ENCODE data around the gene CNTNAP2. TPM values are rescaled to one million over a fixed set of nuclear protein-coding genes. Genes with fewer than 3 reads are reported as not detected.

CNTNAP2 gene
- total RNA-seq, 1 donor: under 0.01 TPM

- no peak for DNase-seq (ENCODE audit: low read depth)
- TF ChIP-seq CTCF (IDR thresholded peaks at IDR 0.05; ENCODE audit: insufficient read depth, low read length): no peak
- no peak overlapping the region for H3K4me3 ChIP-seq (ENCODE audit: low read depth, low read length)
Observed at GRCh38 chr7:147240468-147240867, 1123.9 kb downstream of the CNTNAP2 start.

- TF ChIP-seq CTCF (IDR thresholded peaks at IDR 0.05; ENCODE audit: insufficient read depth, low read length): peak; percentile 39
- H3K4me3 ChIP-seq (ENCODE audit: low read depth, low read length): no peak overlapping the region
- peak; percentile 5 for DNase-seq (ENCODE audit: low read depth)
Observed at GRCh38 chr7:147245274-147245673, 1128.7 kb downstream of the CNTNAP2 start.

- no peak for DNase-seq (ENCODE audit: low read depth)
- no peak for TF ChIP-seq CTCF (IDR thresholded peaks at IDR 0.05; ENCODE audit: insufficient read depth, low read length)
- no peak overlapping the region for H3K4me3 ChIP-seq (ENCODE audit: low read depth, low read length)
Observed at GRCh38 chr7:147249956-147250355, 1133.4 kb downstream of the CNTNAP2 start.

- H3K4me3 ChIP-seq (ENCODE audit: low read depth, low read length): no peak overlapping the region
- no peak for TF ChIP-seq CTCF (IDR thresholded peaks at IDR 0.05; ENCODE audit: insufficient read depth, low read length)
- no peak for DNase-seq (ENCODE audit: low read depth)
Observed at GRCh38 chr7:147251751-147252325, 1135.2 kb downstream of the CNTNAP2 start.

GRCh38 chr7:147261693-147262092 is 1145.1 kb downstream of the CNTNAP2 start:
- DNase-seq (ENCODE audit: low read depth): no peak
- no peak overlapping the region for H3K4me3 ChIP-seq (ENCODE audit: low read depth, low read length)
- no peak for TF ChIP-seq CTCF (IDR thresholded peaks at IDR 0.05; ENCODE audit: insufficient read depth, low read length)

DNA sequence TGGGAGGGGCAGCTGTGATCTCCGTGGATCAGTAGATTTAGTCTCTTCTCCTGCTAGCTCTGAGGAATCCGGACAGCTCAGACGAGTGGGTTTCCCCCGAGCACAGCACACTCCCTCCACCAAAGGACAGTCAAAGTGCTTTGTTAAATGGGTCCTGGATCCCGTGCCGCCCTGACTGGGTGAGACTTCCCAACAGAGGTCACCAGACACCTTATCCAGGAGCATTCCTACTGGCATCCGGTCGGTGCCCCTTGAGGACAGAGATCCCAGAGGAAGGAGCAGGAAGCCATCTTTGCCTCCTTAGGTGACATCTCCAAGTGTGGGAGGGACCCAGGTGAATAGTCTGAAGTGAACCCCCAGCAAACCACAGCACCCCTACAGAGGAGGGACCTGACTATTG is 1148.9 kb downstream of the CNTNAP2 start:
- no peak for TF ChIP-seq CTCF (IDR thresholded peaks at IDR 0.05; ENCODE audit: insufficient read depth, low read length)
- DNase-seq (ENCODE audit: low read depth): no peak
- no peak overlapping the region for H3K4me3 ChIP-seq (ENCODE audit: low read depth, low read length)

GRCh38 chr7:147276106-147276505 is 1159.5 kb downstream of the CNTNAP2 start:
- TF ChIP-seq CTCF (IDR thresholded peaks at IDR 0.05; ENCODE audit: insufficient read depth, low read length): no peak

More at GRCh38 chr7:147276106-147276505, 1159.5 kb downstream of the CNTNAP2 start:
- DNase-seq (ENCODE audit: low read depth): no peak
- no peak overlapping the region for H3K4me3 ChIP-seq (ENCODE audit: low read depth, low read length)

All from fibroblast of the aortic adventitia (primary cell).